ENCODE results near the gene ANKRD13D. TPM values are rescaled to one million over a fixed set of nuclear protein-coding genes. Genes with fewer than 3 reads are reported as not detected.

The ANKRD13D gene
- total RNA-seq, 1 experiment from 2014 or later, result 107 TPM

GRCh38 chr11:67302571-67303131 lies 13.5 kb downstream of the ANKRD13D start:
- DNase-seq (ENCODE audit: low spot score), result no peak

- peak; percentile 97 for DNase-seq (ENCODE audit: low spot score)
Measured at GRCh38 chr11:67303132-67303834, 14.2 kb downstream of the ANKRD13D start, which contains the start of gene SSH3. Gene SSH3, plus strand, starts transcription at chr11:67303530. Its CDS starts 96 bp downstream, at chr11:67303626.

GRCh38 chr11:67303835-67304411 lies 14.8 kb downstream of the ANKRD13D start:
- peak; percentile 82 for DNase-seq (ENCODE audit: low spot score)

- peak; percentile 38 for DNase-seq (ENCODE audit: low spot score)
Measured at GRCh38 chr11:67304511-67305113, 15.5 kb downstream of the ANKRD13D start.

- DNase-seq (ENCODE audit: low spot score), result no peak
Measured at GRCh38 chr11:67306769-67307544, 17.9 kb downstream of the ANKRD13D start.

- no peak for DNase-seq (ENCODE audit: low spot score)
Measured at GRCh38 chr11:67307545-67308001, 18.5 kb downstream of the ANKRD13D start.

GRCh38 chr11:67308031-67308866 lies 19.1 kb downstream of the ANKRD13D start:
- no peak for DNase-seq (ENCODE audit: low spot score)

- no peak for DNase-seq (ENCODE audit: low spot score)
Measured at GRCh38 chr11:67309166-67309565, 20.1 kb downstream of the ANKRD13D start.

GRCh38 chr11:67309661-67310061 lies 20.6 kb downstream of the ANKRD13D start:
- DNase-seq (ENCODE audit: low spot score), result no peak

- peak; percentile 22 for DNase-seq (ENCODE audit: low spot score)
Measured at GRCh38 chr11:67310246-67311050, 21.3 kb downstream of the ANKRD13D start.

- no peak for DNase-seq (ENCODE audit: low spot score)
Measured at GRCh38 chr11:67311051-67311555, 22.0 kb downstream of the ANKRD13D start.

GRCh38 chr11:67311556-67312082 lies 22.5 kb downstream of the ANKRD13D start:
- peak; percentile 80 for DNase-seq (ENCODE audit: low spot score)

- peak; percentile 94 for DNase-seq (ENCODE audit: low spot score)
Measured at GRCh38 chr11:67312187-67313021, 23.3 kb downstream of the ANKRD13D start.

GRCh38 chr11:67313125-67313890 lies 24.2 kb downstream of the ANKRD13D start:
- DNase-seq (ENCODE audit: low spot score), result no peak

GRCh38 chr11:67314218-67314617 lies 25.1 kb downstream of the ANKRD13D start:
- DNase-seq (ENCODE audit: low spot score), result no peak

- DNase-seq (ENCODE audit: low spot score), result no peak
Measured at GRCh38 chr11:67315325-67315909, 26.3 kb downstream of the ANKRD13D start.

- no peak for DNase-seq (ENCODE audit: low spot score)
Measured at GRCh38 chr11:67316882-67317204, 27.7 kb downstream of the ANKRD13D start.
